HL-60 (cell line): Measurements from ENCODE around the gene WWC1.

Experiments used
- DNase-seq, 2 experiments: peaks; one replicate each; pipeline ENCODE4 v3.0.0-alpha.2; 2010 to 2020; ENCODE audit warnings: low read depth in 1 of 2, low spot score in 1 of 2
- H3K27ac ChIP-seq: fragments of 250-450 bp; sonication (Bioruptor Pico); replicated peaks from 2 replicates; pipeline ENCODE4 v1.5.1; 2020; ENCODE audit warnings: mild to moderate bottlenecking, moderate library complexity
- H3K27me3 ChIP-seq: fragments of 250-450 bp; sonication (Bioruptor Pico); 2 replicates; pipeline ENCODE4 v1.5.1; 2021; ENCODE audit warnings: mild to moderate bottlenecking, moderate library complexity; ENCODE audit not compliant: insufficient read depth, poor library complexity, severe bottlenecking
- H3K4me3 ChIP-seq: replicated peaks from 2 replicates; pipeline ENCODE4 v1.5.1; 2011; ENCODE audit warnings: mild to moderate bottlenecking, control low read depth, low read length; ENCODE audit not compliant: insufficient read depth
- GABPA ChIP-seq: IDR thresholded peaks from 2 replicates; pipeline ENCODE4 v1.6.1; 2012; ENCODE audit warnings: low read depth
- POLR2AphosphoS5 ChIP-seq: IDR thresholded peaks from 2 replicates; pipeline ENCODE4 v1.6.1; 2012; ENCODE audit warnings: low read depth
- SPI1 ChIP-seq: IDR thresholded peaks from 2 replicates; pipeline ENCODE4 v1.6.1; 2012; ENCODE audit warnings: low read depth, mild to moderate bottlenecking, borderline replicate concordance
- TF ChIP-seq, protein P1 (sequence below): IDR thresholded peaks from 2 replicates; pipeline ENCODE4 v1.6.1; 2012; ENCODE audit warnings: low read depth; ENCODE audit not compliant: insufficient replicate concordance
- TF ChIP-seq, protein P2 (sequence below): IDR thresholded peaks from one replicate; pipeline ENCODE4 v1.5.1; 2011; ENCODE audit warnings: low read length, control low read depth, inconsistent platforms; ENCODE audit not compliant: insufficient read depth

WWC1 gene

DNA sequence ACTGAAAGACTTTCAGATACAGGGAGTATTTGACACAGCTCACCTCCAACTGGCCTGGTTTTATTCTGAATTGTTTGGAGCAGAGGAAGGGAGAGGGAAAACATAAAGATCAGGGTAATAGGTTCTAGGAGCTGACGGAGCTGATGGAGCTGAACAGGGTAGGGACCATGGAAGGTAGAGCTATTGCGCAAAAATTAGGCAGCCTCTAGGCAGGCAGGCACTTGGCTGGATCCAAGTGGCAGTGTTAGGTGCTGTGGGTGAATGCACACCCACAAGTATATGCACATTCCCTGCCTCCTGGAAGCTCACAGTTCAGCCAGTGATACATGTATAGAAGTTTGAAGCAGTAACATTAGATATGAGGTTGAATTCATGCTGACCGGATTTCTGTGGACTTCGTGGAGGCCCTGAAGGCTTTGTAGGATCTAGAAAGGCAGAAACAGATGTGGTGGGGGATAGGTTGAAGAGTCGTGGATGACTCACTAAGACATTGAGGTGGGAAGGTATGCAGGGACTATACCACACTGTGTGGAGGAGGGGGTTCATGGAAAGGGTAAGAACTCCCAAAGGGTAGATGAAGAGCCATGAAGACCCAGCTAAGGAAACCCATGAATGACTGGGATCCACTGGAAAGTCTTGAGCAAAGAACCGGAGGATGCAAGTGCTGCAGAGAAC, 50.8 kb downstream of the WWC1 start:
- no peak for TF ChIP-seq SPI1
- TF ChIP-seq, protein P1, sequence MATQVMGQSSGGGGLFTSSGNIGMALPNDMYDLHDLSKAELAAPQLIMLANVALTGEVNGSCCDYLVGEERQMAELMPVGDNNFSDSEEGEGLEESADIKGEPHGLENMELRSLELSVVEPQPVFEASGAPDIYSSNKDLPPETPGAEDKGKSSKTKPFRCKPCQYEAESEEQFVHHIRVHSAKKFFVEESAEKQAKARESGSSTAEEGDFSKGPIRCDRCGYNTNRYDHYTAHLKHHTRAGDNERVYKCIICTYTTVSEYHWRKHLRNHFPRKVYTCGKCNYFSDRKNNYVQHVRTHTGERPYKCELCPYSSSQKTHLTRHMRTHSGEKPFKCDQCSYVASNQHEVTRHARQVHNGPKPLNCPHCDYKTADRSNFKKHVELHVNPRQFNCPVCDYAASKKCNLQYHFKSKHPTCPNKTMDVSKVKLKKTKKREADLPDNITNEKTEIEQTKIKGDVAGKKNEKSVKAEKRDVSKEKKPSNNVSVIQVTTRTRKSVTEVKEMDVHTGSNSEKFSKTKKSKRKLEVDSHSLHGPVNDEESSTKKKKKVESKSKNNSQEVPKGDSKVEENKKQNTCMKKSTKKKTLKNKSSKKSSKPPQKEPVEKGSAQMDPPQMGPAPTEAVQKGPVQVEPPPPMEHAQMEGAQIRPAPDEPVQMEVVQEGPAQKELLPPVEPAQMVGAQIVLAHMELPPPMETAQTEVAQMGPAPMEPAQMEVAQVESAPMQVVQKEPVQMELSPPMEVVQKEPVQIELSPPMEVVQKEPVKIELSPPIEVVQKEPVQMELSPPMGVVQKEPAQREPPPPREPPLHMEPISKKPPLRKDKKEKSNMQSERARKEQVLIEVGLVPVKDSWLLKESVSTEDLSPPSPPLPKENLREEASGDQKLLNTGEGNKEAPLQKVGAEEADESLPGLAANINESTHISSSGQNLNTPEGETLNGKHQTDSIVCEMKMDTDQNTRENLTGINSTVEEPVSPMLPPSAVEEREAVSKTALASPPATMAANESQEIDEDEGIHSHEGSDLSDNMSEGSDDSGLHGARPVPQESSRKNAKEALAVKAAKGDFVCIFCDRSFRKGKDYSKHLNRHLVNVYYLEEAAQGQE: no peak
- no peak for TF ChIP-seq POLR2AphosphoS5
- no peak for TF ChIP-seq GABPA
- TF ChIP-seq, protein P2, sequence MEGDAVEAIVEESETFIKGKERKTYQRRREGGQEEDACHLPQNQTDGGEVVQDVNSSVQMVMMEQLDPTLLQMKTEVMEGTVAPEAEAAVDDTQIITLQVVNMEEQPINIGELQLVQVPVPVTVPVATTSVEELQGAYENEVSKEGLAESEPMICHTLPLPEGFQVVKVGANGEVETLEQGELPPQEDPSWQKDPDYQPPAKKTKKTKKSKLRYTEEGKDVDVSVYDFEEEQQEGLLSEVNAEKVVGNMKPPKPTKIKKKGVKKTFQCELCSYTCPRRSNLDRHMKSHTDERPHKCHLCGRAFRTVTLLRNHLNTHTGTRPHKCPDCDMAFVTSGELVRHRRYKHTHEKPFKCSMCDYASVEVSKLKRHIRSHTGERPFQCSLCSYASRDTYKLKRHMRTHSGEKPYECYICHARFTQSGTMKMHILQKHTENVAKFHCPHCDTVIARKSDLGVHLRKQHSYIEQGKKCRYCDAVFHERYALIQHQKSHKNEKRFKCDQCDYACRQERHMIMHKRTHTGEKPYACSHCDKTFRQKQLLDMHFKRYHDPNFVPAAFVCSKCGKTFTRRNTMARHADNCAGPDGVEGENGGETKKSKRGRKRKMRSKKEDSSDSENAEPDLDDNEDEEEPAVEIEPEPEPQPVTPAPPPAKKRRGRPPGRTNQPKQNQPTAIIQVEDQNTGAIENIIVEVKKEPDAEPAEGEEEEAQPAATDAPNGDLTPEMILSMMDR: no peak
- no peaks in the 10 kb centered on the region for H3K27me3 ChIP-seq
- H3K4me3 ChIP-seq: no peak overlapping the region
- DNase-seq: no peak
- no peak overlapping the region for H3K27ac ChIP-seq

DNA sequence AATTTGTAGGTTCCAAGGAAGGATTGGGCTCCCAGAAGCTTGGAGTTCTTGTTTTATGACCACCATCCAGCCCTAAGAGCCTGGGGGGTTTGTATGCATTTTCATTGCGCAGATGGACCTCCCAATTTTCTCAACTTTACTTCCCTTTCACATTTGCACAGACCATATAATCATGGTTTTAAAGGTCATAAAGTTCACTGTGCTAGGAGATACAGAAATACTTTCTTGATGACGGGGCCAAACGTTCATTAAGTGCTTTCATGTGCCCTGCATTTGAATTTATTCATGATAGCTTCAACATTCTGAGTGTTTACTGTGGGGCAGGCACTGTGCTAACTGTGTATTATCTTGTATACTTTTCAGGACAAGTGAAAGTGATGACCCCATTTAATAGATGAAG, 51.5 kb downstream of the WWC1 start:
- TF ChIP-seq, protein P1: no peak
- TF ChIP-seq SPI1: no peak
- TF ChIP-seq POLR2AphosphoS5: no peak
- no peak for TF ChIP-seq GABPA
- TF ChIP-seq, protein P2: no peak
- Histone ChIP-seq H3K27ac (no peak overlapping the region), H3K27me3 (no peaks in the 10 kb centered on the region), H3K4me3 (no peak overlapping the region)
- DNase-seq: no peak

DNA sequence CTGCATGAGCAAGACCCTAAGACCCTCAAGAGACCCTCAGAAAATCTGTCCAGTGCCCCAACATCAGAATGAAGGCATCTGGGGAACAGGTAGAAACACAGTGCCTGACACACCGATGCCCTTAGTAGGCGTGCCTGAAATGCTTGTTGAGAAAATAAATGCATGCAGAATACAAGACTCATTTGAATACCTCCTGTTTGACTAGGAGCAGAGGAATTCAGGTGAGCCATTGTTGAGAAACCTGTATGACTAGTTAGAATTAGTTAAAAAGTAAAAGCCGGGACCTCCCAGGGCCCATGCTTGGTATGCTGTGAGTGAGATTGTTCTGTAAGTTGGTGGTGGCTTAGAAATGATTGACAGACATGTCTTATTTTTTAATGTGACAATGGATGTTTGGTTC, 55.0 kb downstream of the WWC1 start:
- TF ChIP-seq POLR2AphosphoS5 (no peak), GABPA (no peak), SPI1 (no peak)
- TF ChIP-seq, protein P1: no peak
- TF ChIP-seq, protein P2: no peak
- no peak overlapping the region for H3K4me3 ChIP-seq
- H3K27me3 ChIP-seq: no peaks in the 10 kb centered on the region
- DNase-seq: no peak
- no peak overlapping the region for H3K27ac ChIP-seq
